A673 (cell line): ENCODE results near the gene MEF2C. TPM values are rescaled to one million over a fixed set of nuclear protein-coding genes. Genes with fewer than 3 reads are reported as not detected.

Experiments used
- BruUV-seq: library from RNA; stranded (reverse); fragments of 400-500 nt; replicated peaks from 2 replicates; lab custom pipeline; 2021; lab: Mats Ljungman, UMichigan
- CTCF ChIA-PET: fragments of 300-600 bp; sonication (Branson Sonifier 250); formaldehyde crosslinking; loops from one replicate; lab custom pipeline; 2022; ENCODE audit warnings: antibody characterized with exemption; lab: Charles Lee
- POLR2A ChIA-PET: fragments of 300-600 bp; sonication (Branson Sonifier 250); formaldehyde crosslinking; loops from one replicate; lab custom pipeline; 2022; ENCODE audit warnings: antibody characterized with exemption; ENCODE audit not compliant: low non-redundant PET; lab: Charles Lee
- DNase-seq: peaks from one replicate; pipeline ENCODE4 v3.0.0-alpha.2; 2015; ENCODE audit warnings: low spot score
- H3K27ac ChIP-seq: fragments of 200-600 bp; sonication (generic); 2 replicates; pipeline ENCODE4 v1.5.1; 2016; ENCODE audit warnings: mixed run types, low read depth, mild to moderate bottlenecking, mixed read lengths, antibody characterized with exemption, low read length; ENCODE audit not compliant: poor library complexity, severe bottlenecking
- H3K27me3 ChIP-seq: fragments of 200-600 bp; sonication (generic); replicated peaks from 2 replicates; pipeline ENCODE4 v1.6.1; 2017; ENCODE audit warnings: mixed run types, low read depth, mild to moderate bottlenecking, mixed read lengths, antibody characterized with exemption, low read length; ENCODE audit not compliant: insufficient read depth, poor library complexity
- H3K36me3 ChIP-seq: fragments of 200-600 bp; sonication (generic); 2 replicates; pipeline ENCODE4 v1.6.1; 2016; ENCODE audit warnings: mixed run types, mild to moderate bottlenecking, mixed read lengths, antibody characterized with exemption, low read length; ENCODE audit not compliant: insufficient read depth, poor library complexity, severe bottlenecking
- H3K4me1 ChIP-seq: fragments of 200-600 bp; sonication (generic); 2 replicates; pipeline ENCODE4 v1.6.1; 2017; ENCODE audit warnings: mixed run types, mild to moderate bottlenecking, mixed read lengths, antibody characterized with exemption, low read length; ENCODE audit not compliant: insufficient read depth, poor library complexity, severe bottlenecking
- H3K4me3 ChIP-seq: fragments of 200-600 bp; sonication (generic); 2 replicates; pipeline ENCODE4 v1.5.1; 2016; ENCODE audit warnings: low read depth, mixed run types, mild to moderate bottlenecking, mixed read lengths, low read length; ENCODE audit not compliant: poor library complexity, severe bottlenecking
- H3K9me3 ChIP-seq: fragments of 200-600 bp; sonication (generic); 2 replicates; pipeline ENCODE4 v1.6.1; 2016; ENCODE audit warnings: mixed run types, low read depth, mild to moderate bottlenecking, mixed read lengths, antibody characterized with exemption, low read length; ENCODE audit not compliant: poor library complexity, severe bottlenecking
- CTCF ChIP-seq: fragments of 300-800, 200-600 bp; sonication (generic); conservative IDR thresholded peaks from 2 replicates; pipeline ENCODE4 v1.5.1; 2017; ENCODE audit warnings: low read depth, mild to moderate bottlenecking, antibody characterized with exemption, low read length, moderate library complexity, mixed read lengths
- EZH2 ChIP-seq: fragments of 200-600 bp; sonication (generic); IDR thresholded peaks from 2 replicates; pipeline ENCODE4 v1.6.1; 2017; ENCODE audit warnings: borderline replicate concordance, low read depth, mild to moderate bottlenecking, mixed read lengths, antibody characterized with exemption, low read length; ENCODE audit not compliant: poor library complexity, severe bottlenecking
- intact Hi-C: fragments of 100-400 bp; cut with micrococcal nuclease; formaldehyde crosslinking; loops from one replicate; pipeline ENCODE4 v1.10.0; 2022; ENCODE audit not compliant: unreplicated experiment
- total RNA-seq: library from RNA; stranded (reverse); gene quantifications from 2 replicates; pipeline ENCODE4 v1.2.3, GENCODE V29; 2021

MEF2C gene
- total RNA-seq, 1 experiment from 2014 or later: 2.0 TPM

- H3K9me3 ChIP-seq: no peaks in the 10 kb centered on the region
- peaks cover 5% of the 10 kb centered on the region for H3K27me3 ChIP-seq
- POLR2A ChIA-PET: no interaction called here
- no peak overlapping the region for H3K4me3 ChIP-seq
- CTCF ChIA-PET: no interaction called here
- peaks cover 12% of the 10 kb centered on the region for H3K4me1 ChIP-seq
- no peak for TF ChIP-seq CTCF
- TF ChIP-seq EZH2: no peak
- no peaks in the 10 kb centered on the region for H3K36me3 ChIP-seq
- H3K27ac ChIP-seq: no peak overlapping the region
- intact Hi-C loops: loop anchor here (5.0 to 10.0 kb wide), 2 partner anchors 98 to 1385 kb away; no protein-coding TSS in a partner anchor
- BruUV-seq: no TSS peak
- no peak for DNase-seq
These were observed 3.3 kb downstream of the MEF2C start for GRCh38 chr5:88879724-88880123.

- no peak overlapping the region for H3K4me3 ChIP-seq
- no TSS peak for BruUV-seq
These were observed 4.0 kb downstream of the MEF2C start for GRCh38 chr5:88878976-88879375.

GRCh38 chr5:88877826-88878225 is 5.2 kb downstream of the MEF2C start:
- no peak for DNase-seq
- no peak for TF ChIP-seq EZH2
- no peak for TF ChIP-seq CTCF
- ChIA-PET CTCF (no interaction called here), POLR2A (no interaction called here)
- Histone ChIP-seq H3K27me3 (no peaks in the 10 kb centered on the region), H3K36me3 (no peaks in the 10 kb centered on the region), H3K9me3 (no peaks in the 10 kb centered on the region), H3K27ac (no peak overlapping the region), H3K4me3 (no peak overlapping the region), H3K4me1 (peaks cover 8% of the 10 kb centered on the region)
- intact Hi-C loops: no loop called here
- BruUV-seq: no TSS peak

More at GRCh38 chr5:88878976-88879375, 4.0 kb downstream of the MEF2C start:
- POLR2A ChIA-PET: no interaction called here
- TF ChIP-seq EZH2 (no peak), CTCF (no peak)
- CTCF ChIA-PET: no interaction called here
- DNase-seq: no peak
- H3K27me3 ChIP-seq: no peaks in the 10 kb centered on the region
- H3K4me1 ChIP-seq: peaks cover 8% of the 10 kb centered on the region
- H3K9me3 ChIP-seq: no peaks in the 10 kb centered on the region
- H3K27ac ChIP-seq: no peak overlapping the region
- intact Hi-C loops: no loop called here
- H3K36me3 ChIP-seq: no peaks in the 10 kb centered on the region
